Stimulated activated CD8-positive, alpha-beta memory T cell treated with anti-CD3 and anti-CD28 coated beads, Interleukin-12 subunit alpha, Interleukin-12 subunit beta, amount 100 ng/mL, for 24 hours (primary cell): ENCODE measurements around the gene FZD4.

ENCODE experiments used
- DNase-seq: peaks from one replicate; pipeline ENCODE4 v3.0.0-alpha.2; 2020; ENCODE audit errors: extremely low read depth

Gene FZD4

GRCh38 chr11:86912238-86912637 lies 43.0 kb downstream of the FZD4 start:
- DNase-seq, result no peak

- no peak for DNase-seq
These were observed 44.6 kb downstream of the FZD4 start for GRCh38 chr11:86910592-86910991.

GRCh38 chr11:86906198-86906597 lies 49.0 kb downstream of the FZD4 start:
- DNase-seq, result no peak

GRCh38 chr11:86905252-86905651 lies 49.9 kb downstream of the FZD4 start:
- DNase-seq, result no peak

GRCh38 chr11:86904001-86904400 lies 51.2 kb downstream of the FZD4 start:
- DNase-seq, result no peak

DNA sequence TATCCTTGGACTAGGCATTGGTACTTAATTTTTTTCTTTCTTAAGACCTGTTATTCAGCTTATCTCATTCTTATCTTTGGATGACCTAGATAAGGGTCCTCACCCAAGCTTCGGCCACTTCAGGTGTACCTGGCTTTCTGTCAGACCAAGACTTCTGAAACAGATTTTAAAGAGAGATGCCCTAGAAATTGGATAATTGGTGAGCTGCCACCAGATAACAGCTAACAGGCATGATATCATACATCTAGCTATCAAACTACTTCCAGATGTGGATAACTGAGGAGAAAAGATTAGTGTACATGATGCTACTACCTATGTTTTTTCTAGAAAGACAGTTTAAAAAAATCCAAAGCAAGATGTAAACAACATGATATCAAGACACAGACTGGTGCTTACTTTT lies 52.9 kb downstream of the FZD4 start:
- no peak for DNase-seq

DNA sequence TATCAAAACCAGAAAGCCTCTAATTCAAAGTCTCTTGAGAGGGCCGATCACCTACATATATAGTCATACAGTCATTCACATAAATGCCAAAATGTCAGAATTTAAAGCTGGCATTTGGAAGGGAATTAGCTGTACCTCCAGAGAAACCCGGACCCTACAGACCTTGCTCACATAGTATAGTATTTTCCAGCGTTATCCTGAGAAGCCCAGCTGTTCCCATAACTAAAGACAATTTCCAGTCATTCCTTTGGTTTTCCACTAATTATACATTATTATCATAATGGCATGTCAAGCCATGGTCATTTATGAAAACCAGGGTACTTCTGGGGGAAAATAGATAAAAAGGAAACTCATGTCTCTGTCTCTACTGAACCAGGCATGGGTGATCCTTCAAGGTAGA lies 53.6 kb downstream of the FZD4 start:
- no peak for DNase-seq

GRCh38 chr11:86900162-86900561 lies 55.0 kb downstream of the FZD4 start:
- no peak for DNase-seq

- no peak for DNase-seq
These were observed 56.5 kb downstream of the FZD4 start for GRCh38 chr11:86898689-86899088.

- DNase-seq, result no peak
These were observed 58.8 kb downstream of the FZD4 start for GRCh38 chr11:86896441-86896841.
